Measurements from ENCODE around the gene SLC37A4. TPM values are rescaled to one million over a fixed set of nuclear protein-coding genes. Genes with fewer than 3 reads are reported as not detected.

Gene SLC37A4
- polyA plus RNA-seq, 1 donor from 2014 or later = 23.5 TPM

DNA sequence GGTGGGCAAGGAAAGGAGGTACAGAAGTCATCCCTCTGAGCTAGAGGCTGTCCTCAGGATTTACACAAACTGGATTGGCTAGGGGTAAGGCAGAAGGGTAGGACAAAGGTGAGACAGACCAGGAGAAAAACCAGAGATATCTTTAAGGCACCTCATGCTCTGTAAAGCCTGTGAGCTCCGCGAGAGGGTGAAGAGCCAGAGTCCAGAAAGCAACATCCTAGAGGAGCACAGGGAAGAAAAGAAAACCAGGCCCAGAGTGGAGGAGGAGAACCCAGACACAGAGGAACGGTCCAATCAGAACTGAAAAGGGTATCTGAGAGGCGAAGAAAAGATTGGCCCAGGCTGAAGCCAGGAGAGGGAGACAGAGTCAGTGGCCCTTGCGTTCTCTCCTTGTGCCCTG, 5.1 kb downstream of the SLC37A4 start:
- Histone ChIP-seq H3F3A (ENCODE audit: insufficient read depth, low read length, poor library complexity, severe bottlenecking) (no peaks in the 10 kb centered on the region), H3K4me2 (ENCODE audit: low read length) (no peak overlapping the region), H2AFZ (ENCODE audit: low read depth, low read length) (no peak overlapping the region), H3K9me2 (ENCODE audit: insufficient read depth, low read length) (no peaks in the 10 kb centered on the region), H3K9me3 (ENCODE audit: low read length) (no peaks in the 10 kb centered on the region), H3K27ac (ENCODE audit: low read length) (no peak overlapping the region), H4K20me1 (ENCODE audit: insufficient read depth) (no peaks in the 10 kb centered on the region), H3K79me2 (replicated peaks; ENCODE audit: insufficient read depth, low read length) (peaks cover 19% of the 10 kb centered on the region), H3K4me3 (ENCODE audit: low read length) (no peak overlapping the region), H3K27me3 (ENCODE audit: insufficient read depth, low read depth, low read length) (no peaks in the 10 kb centered on the region), H3K9ac (ENCODE audit: low read length) (no peak overlapping the region), H3K36me3 (ENCODE audit: insufficient read depth, low read length) (no peaks in the 10 kb centered on the region)
- TF ChIP-seq MXI1 (conservative IDR thresholded peaks at IDR 0.05; ENCODE audit: poor library complexity, severe bottlenecking) (no peak), EZH2 (IDR thresholded peaks at IDR 0.05; ENCODE audit: borderline replicate concordance, insufficient read depth, low read length, poor library complexity, severe bottlenecking) (no peak), EP300 (conservative IDR thresholded peaks at IDR 0.05; ENCODE audit: poor library complexity, severe bottlenecking) (no peak), TAF1 (IDR thresholded peaks at IDR 0.05; ENCODE audit: low read depth) (no peak), POLR2AphosphoS5 (IDR thresholded peaks at IDR 0.05) (no peak), SMC3 (conservative IDR thresholded peaks at IDR 0.05; ENCODE audit: poor library complexity) (no peak), RAD21 (conservative IDR thresholded peaks at IDR 0.05) (no peak)
- TF ChIP-seq, protein P1, sequence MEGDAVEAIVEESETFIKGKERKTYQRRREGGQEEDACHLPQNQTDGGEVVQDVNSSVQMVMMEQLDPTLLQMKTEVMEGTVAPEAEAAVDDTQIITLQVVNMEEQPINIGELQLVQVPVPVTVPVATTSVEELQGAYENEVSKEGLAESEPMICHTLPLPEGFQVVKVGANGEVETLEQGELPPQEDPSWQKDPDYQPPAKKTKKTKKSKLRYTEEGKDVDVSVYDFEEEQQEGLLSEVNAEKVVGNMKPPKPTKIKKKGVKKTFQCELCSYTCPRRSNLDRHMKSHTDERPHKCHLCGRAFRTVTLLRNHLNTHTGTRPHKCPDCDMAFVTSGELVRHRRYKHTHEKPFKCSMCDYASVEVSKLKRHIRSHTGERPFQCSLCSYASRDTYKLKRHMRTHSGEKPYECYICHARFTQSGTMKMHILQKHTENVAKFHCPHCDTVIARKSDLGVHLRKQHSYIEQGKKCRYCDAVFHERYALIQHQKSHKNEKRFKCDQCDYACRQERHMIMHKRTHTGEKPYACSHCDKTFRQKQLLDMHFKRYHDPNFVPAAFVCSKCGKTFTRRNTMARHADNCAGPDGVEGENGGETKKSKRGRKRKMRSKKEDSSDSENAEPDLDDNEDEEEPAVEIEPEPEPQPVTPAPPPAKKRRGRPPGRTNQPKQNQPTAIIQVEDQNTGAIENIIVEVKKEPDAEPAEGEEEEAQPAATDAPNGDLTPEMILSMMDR (IDR thresholded peaks at IDR 0.05; ENCODE audit: poor library complexity, severe bottlenecking) = no peak
- TF ChIP-seq, protein P2, sequence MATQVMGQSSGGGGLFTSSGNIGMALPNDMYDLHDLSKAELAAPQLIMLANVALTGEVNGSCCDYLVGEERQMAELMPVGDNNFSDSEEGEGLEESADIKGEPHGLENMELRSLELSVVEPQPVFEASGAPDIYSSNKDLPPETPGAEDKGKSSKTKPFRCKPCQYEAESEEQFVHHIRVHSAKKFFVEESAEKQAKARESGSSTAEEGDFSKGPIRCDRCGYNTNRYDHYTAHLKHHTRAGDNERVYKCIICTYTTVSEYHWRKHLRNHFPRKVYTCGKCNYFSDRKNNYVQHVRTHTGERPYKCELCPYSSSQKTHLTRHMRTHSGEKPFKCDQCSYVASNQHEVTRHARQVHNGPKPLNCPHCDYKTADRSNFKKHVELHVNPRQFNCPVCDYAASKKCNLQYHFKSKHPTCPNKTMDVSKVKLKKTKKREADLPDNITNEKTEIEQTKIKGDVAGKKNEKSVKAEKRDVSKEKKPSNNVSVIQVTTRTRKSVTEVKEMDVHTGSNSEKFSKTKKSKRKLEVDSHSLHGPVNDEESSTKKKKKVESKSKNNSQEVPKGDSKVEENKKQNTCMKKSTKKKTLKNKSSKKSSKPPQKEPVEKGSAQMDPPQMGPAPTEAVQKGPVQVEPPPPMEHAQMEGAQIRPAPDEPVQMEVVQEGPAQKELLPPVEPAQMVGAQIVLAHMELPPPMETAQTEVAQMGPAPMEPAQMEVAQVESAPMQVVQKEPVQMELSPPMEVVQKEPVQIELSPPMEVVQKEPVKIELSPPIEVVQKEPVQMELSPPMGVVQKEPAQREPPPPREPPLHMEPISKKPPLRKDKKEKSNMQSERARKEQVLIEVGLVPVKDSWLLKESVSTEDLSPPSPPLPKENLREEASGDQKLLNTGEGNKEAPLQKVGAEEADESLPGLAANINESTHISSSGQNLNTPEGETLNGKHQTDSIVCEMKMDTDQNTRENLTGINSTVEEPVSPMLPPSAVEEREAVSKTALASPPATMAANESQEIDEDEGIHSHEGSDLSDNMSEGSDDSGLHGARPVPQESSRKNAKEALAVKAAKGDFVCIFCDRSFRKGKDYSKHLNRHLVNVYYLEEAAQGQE (IDR thresholded peaks at IDR 0.05; ENCODE audit: borderline replicate concordance) = no peak

DNA sequence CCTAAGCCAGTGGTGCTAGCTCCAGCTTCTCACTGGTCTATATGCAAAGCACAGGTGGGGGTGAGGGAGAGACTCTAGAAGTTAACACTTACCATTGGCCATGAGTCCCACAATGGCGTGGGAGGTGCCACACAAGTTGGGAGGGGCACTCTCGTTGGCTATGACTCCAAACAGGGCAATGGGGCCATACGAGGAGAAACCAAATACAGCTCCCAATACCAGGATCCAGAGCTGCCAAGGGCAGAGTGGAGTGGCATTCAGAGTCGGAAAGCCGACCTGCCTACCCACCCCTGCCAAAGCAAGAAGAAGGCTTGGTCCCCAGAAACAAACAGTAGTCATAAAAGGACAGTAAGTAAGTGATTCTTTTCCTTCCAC, 5.6 kb downstream of the SLC37A4 start:
- no peak for TF ChIP-seq TAF1 (IDR thresholded peaks at IDR 0.05; ENCODE audit: low read depth)
- TF ChIP-seq, protein P1 (IDR thresholded peaks at IDR 0.05; ENCODE audit: poor library complexity, severe bottlenecking) = no peak
- no peak for TF ChIP-seq EP300 (conservative IDR thresholded peaks at IDR 0.05; ENCODE audit: poor library complexity, severe bottlenecking)
- no peak for TF ChIP-seq POLR2AphosphoS5 (IDR thresholded peaks at IDR 0.05)
- TF ChIP-seq EZH2 (IDR thresholded peaks at IDR 0.05; ENCODE audit: borderline replicate concordance, insufficient read depth, low read length, poor library complexity, severe bottlenecking) = no peak
- no peak for TF ChIP-seq RAD21 (conservative IDR thresholded peaks at IDR 0.05)
- no peak for TF ChIP-seq SMC3 (conservative IDR thresholded peaks at IDR 0.05; ENCODE audit: poor library complexity)
- no peak for TF ChIP-seq MXI1 (conservative IDR thresholded peaks at IDR 0.05; ENCODE audit: poor library complexity, severe bottlenecking)
- TF ChIP-seq, protein P2 (IDR thresholded peaks at IDR 0.05; ENCODE audit: borderline replicate concordance) = no peak
- Histone ChIP-seq H3F3A (ENCODE audit: insufficient read depth, low read length, poor library complexity, severe bottlenecking) (no peaks in the 10 kb centered on the region), H3K27ac (ENCODE audit: low read length) (no peak overlapping the region), H3K9ac (ENCODE audit: low read length) (no peak overlapping the region), H3K4me3 (ENCODE audit: low read length) (no peak overlapping the region), H3K36me3 (ENCODE audit: insufficient read depth, low read length) (no peaks in the 10 kb centered on the region), H3K79me2 (replicated peaks; ENCODE audit: insufficient read depth, low read length) (peaks cover 24% of the 10 kb centered on the region), H4K20me1 (ENCODE audit: insufficient read depth) (no peaks in the 10 kb centered on the region), H2AFZ (ENCODE audit: low read depth, low read length) (no peak overlapping the region), H3K4me2 (ENCODE audit: low read length) (no peak overlapping the region), H3K27me3 (ENCODE audit: insufficient read depth, low read depth, low read length) (no peaks in the 10 kb centered on the region), H3K9me3 (ENCODE audit: low read length) (no peaks in the 10 kb centered on the region), H3K9me2 (ENCODE audit: insufficient read depth, low read length) (no peaks in the 10 kb centered on the region)

Data from neural cell (in vitro differentiated cells).